ENCODE results near the gene IL19. TPM values are rescaled to one million over a fixed set of nuclear protein-coding genes. Genes with fewer than 3 reads are reported as not detected.

IL19 gene
- total and polyA plus RNA-seq, 9 of the 15 experiments (the other 6 are each of a cell fraction or from before 2014, with no cell fraction given), result not detected

GRCh38 chr1:206847337-206847834 is 76.8 kb downstream of the IL19 start (continued):
- TF ChIP-seq GTF3C2 (IDR thresholded peaks at IDR 0.05; ENCODE audit: borderline replicate concordance, extremely low read depth, insufficient read length) (no peak), MYNN (IDR thresholded peaks at IDR 0.05) (peak; percentile 80), MYNN (CRISPR knock-in tag; IDR thresholded peaks at IDR 0.05) (no peak), MYC (IDR thresholded peaks at IDR 0.05; ENCODE audit: low read depth, low read length) (peak; percentile 48; the same call in 1 of the 2 replicates), MYC (CRISPR knock-in tag; IDR thresholded peaks at IDR 0.05; ENCODE audit: borderline replicate concordance, low read depth) (no peak), LCOR (CRISPR knock-in tag; IDR thresholded peaks at IDR 0.05) (no peak; the same call in 1 of the 2 replicates), PURB (CRISPR knock-in tag; IDR thresholded peaks at IDR 0.05; ENCODE audit: low read depth) (no peak), DEAF1 (CRISPR knock-in tag; IDR thresholded peaks at IDR 0.05) (no peak), EP300 (IDR thresholded peaks at IDR 0.05; ENCODE audit: low read length) (peak; percentile 94), HDAC2 (IDR thresholded peaks at IDR 0.05) (peak; percentile 84), ZKSCAN1 (IDR thresholded peaks at IDR 0.05; ENCODE audit: low read depth, low read length) (peak; percentile 66; the same call in 1 of the 2 replicates), ZNF740 (CRISPR knock-in tag; IDR thresholded peaks at IDR 0.05) (no peak), ZNF740 (tag; IDR thresholded peaks at IDR 0.05) (no peak), LARP7 (IDR thresholded peaks at IDR 0.05) (no peak), IRF9 (tag; IDR thresholded peaks at IDR 0.05) (0 out of 2 replicates have a peak, but pooled peaks have one; percentile 21), ARHGAP35 (IDR thresholded peaks at IDR 0.05; ENCODE audit: partially characterized antibody) (no peak), TAL1 (IDR thresholded peaks at IDR 0.05) (peak; percentile 98), CBFA2T2 (conservative IDR thresholded peaks at IDR 0.05) (peak; percentile 99), CEBPB (tag; IDR thresholded peaks at IDR 0.05) (0 out of 2 replicates have a peak, but pooled peaks have one; percentile 9), HNRNPH1 (optimal IDR thresholded peaks at IDR 0.05; ENCODE audit: low read depth, low read length) (no peak), NR1H2 (CRISPR knock-in tag; IDR thresholded peaks at IDR 0.05) (peak; percentile 75; the same call in 1 of the 2 replicates), ZNF639 (CRISPR knock-in tag; conservative IDR thresholded peaks at IDR 0.05 in 1 of 2, IDR thresholded peaks at IDR 0.05 in 1 of 2) (peak in 1 of 2 experiments; percentile 84; a peak in 2 of 4 replicates)

Data from K562 (cell line).